DND-41 (cell line): ENCODE results near the gene DAGLA.

ENCODE experiments used
- CTCF ChIP-seq: IDR thresholded peaks from 2 replicates; pipeline ENCODE4 v1.5.1; 2012; ENCODE audit warnings: borderline replicate concordance, low read length, moderate library complexity, mild to moderate bottlenecking; ENCODE audit not compliant: poor library complexity, severe bottlenecking; ENCODE audit errors: extremely low read depth
- EZH2 ChIP-seq: IDR thresholded peaks from 3 replicates; pipeline ENCODE4 v1.6.1; 2012; ENCODE audit warnings: borderline replicate concordance, low read depth, mild to moderate bottlenecking, moderate library complexity, low read length, inconsistent platforms; ENCODE audit not compliant: severe bottlenecking

- TF ChIP-seq CTCF (no peak), EZH2 (no peak)
Measured at GRCh38 chr11:61769946-61770683, 89.9 kb downstream of the DAGLA start.
